ENCODE results near the gene KCNIP1. TPM values are rescaled to one million over a fixed set of nuclear protein-coding genes. Genes with fewer than 3 reads are reported as not detected.

The KCNIP1 gene
- polyA plus RNA-seq, 1 donor (not counting 4 experiments of a cell fraction or from before 2014, with no cell fraction given), result not detected

DNA sequence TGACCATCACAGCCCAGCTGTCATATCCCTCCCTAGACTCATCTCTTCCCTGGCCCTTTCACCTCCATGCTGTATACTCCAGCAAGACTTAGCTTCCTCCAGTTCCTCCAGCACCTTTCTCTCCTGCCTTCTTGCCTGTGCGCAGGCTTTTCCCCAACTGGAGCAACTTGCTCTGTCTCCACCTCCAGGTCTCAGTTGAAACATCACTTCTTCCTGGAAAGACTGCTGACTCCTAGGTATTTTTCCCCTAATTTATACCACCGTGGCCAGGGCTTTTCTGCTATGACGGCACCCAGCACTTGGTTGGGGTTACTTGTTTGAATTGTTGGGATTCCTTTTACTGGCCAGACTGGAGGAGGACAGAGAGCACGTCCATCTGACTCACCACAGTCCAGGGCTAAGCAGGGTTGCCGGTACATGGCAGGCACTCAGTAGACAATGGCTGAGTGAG, 67.5 kb downstream of the KCNIP1 start:
- no peak for FAIRE-seq
- H3K27ac ChIP-seq (ENCODE audit: control insufficient read depth, insufficient read depth, low read length), result no peak overlapping the region
- H3K4me2 ChIP-seq (ENCODE audit: control insufficient read depth, extremely low read depth, insufficient read depth, low read depth, low read length), result no peak overlapping the region
- H3K36me3 ChIP-seq (ENCODE audit: control insufficient read depth in 2 of 2, extremely low read depth in 1 of 2, insufficient read depth in 2 of 2, low read length in 2 of 2), result no peaks in the 10 kb centered on the region
- no peaks in the 10 kb centered on the region for H3K9me3 ChIP-seq (ENCODE audit: control insufficient read depth, low read depth, low read length)
- TF ChIP-seq EZH2 (IDR thresholded peaks at IDR 0.05; ENCODE audit: low read length), result no peak
- TF ChIP-seq, protein P1, sequence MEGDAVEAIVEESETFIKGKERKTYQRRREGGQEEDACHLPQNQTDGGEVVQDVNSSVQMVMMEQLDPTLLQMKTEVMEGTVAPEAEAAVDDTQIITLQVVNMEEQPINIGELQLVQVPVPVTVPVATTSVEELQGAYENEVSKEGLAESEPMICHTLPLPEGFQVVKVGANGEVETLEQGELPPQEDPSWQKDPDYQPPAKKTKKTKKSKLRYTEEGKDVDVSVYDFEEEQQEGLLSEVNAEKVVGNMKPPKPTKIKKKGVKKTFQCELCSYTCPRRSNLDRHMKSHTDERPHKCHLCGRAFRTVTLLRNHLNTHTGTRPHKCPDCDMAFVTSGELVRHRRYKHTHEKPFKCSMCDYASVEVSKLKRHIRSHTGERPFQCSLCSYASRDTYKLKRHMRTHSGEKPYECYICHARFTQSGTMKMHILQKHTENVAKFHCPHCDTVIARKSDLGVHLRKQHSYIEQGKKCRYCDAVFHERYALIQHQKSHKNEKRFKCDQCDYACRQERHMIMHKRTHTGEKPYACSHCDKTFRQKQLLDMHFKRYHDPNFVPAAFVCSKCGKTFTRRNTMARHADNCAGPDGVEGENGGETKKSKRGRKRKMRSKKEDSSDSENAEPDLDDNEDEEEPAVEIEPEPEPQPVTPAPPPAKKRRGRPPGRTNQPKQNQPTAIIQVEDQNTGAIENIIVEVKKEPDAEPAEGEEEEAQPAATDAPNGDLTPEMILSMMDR (optimal IDR thresholded peaks at IDR 0.05 in 1 of 3, IDR thresholded peaks at IDR 0.05 in 1 of 3, conservative IDR thresholded peaks at IDR 0.05 in 1 of 3; ENCODE audit: extremely low read depth in 1 of 3, insufficient read depth in 2 of 3, low read length in 3 of 3), result peak in 1 of 3 experiments; percentile 11
- DNase-seq (ENCODE audit: low read depth, low spot score), result no peak
- H2AFZ ChIP-seq (ENCODE audit: control insufficient read depth, low read length), result no peak overlapping the region
- H4K20me1 ChIP-seq (ENCODE audit: control insufficient read depth, extremely low read depth, insufficient read depth, low read length), result no peaks in the 10 kb centered on the region
- no peaks in the 10 kb centered on the region for H3K9me1 ChIP-seq (ENCODE audit: control insufficient read depth, extremely low read depth, insufficient read depth, low read length)
- H3K4me1 ChIP-seq (ENCODE audit: control insufficient read depth, extremely low read depth, insufficient read depth, low read length), result no peaks in the 10 kb centered on the region
- H3K4me3 ChIP-seq (ENCODE audit: control insufficient read depth in 2 of 3, extremely low read depth in 1 of 3, insufficient read depth in 2 of 3, low read depth in 1 of 3, low read length in 3 of 3), result no peak overlapping the region
- peaks cover 30% of the 10 kb centered on the region for H3K27me3 ChIP-seq (ENCODE audit: control insufficient read depth, extremely low read depth, insufficient read depth, low read length)
- dilution Hi-C loops (cut with MboI; ENCODE audit: extremely low pct_ligation_motif_present, low sequenced_read_pairs), result no loop called here
- no peak overlapping the region for H3K9ac ChIP-seq (ENCODE audit: control insufficient read depth, extremely low read depth, insufficient read depth, low read length)
- H3K79me2 ChIP-seq (ENCODE audit: control insufficient read depth, insufficient read depth, low read length), result no peaks in the 10 kb centered on the region

DNA sequence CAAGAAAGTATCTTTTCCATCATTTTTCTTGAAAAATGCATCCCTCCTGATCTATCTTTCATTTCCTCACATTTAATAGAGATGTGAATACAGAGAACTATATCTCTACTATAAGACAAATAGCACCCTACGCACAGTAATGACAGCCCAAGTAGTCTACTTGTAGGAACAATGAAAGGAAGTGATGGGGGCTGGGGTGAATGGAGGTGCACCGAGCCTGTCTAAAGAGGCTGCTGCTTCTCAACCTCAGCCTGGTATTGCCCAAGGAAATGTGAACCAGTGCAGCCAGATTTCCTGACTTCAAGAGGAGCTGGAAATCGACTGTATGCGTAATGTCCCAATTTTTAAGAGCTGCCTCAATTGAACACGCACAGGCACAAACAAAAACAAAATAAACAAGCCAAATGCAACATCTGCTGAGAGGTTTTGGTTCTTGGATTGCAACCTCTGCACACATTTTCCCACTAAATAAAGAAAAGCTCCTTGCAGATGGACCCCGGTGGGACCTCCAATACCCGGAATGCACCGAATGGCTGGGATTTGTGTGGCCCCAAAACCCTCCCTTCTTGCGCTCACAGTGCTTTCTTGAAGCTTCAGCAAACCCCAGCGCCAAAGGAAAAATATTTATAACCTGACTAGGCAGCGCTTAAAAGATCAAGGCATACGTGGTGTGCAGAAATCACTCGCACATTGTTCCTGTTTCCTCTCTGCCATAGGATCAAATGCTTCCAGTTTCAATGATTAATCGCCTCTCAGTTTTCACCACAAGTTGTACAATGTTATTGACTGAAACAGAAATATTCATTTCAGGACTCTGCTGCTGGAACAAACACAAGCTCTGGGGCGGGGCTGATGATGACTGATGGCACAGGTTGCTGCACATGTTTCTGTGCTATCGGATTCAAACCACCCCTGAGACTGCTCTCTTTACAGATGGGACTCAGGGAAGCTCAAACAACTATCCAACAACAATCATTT, 68.3 kb downstream of the KCNIP1 start:
- H3K27ac ChIP-seq (ENCODE audit: control insufficient read depth, insufficient read depth, low read length), result no peak overlapping the region
- TF ChIP-seq, protein P1 (optimal IDR thresholded peaks at IDR 0.05 in 1 of 3, IDR thresholded peaks at IDR 0.05 in 1 of 3, conservative IDR thresholded peaks at IDR 0.05 in 1 of 3; ENCODE audit: extremely low read depth in 1 of 3, insufficient read depth in 2 of 3, low read length in 3 of 3), result no peak
- no peak for TF ChIP-seq EZH2 (IDR thresholded peaks at IDR 0.05; ENCODE audit: low read length)
- H3K4me3 ChIP-seq (ENCODE audit: control insufficient read depth in 2 of 3, extremely low read depth in 1 of 3, insufficient read depth in 2 of 3, low read depth in 1 of 3, low read length in 3 of 3), result no peak overlapping the region
- H3K4me1 ChIP-seq (ENCODE audit: control insufficient read depth, extremely low read depth, insufficient read depth, low read length), result no peaks in the 10 kb centered on the region
- H3K4me2 ChIP-seq (ENCODE audit: control insufficient read depth, extremely low read depth, insufficient read depth, low read depth, low read length), result peak overlapping the region; percentile 9
- FAIRE-seq (no peak), DNase-seq (ENCODE audit: low read depth, low spot score) (no peak)
- H3K27me3 ChIP-seq (ENCODE audit: control insufficient read depth, extremely low read depth, insufficient read depth, low read length), result peaks cover 30% of the 10 kb centered on the region
- H3K36me3 ChIP-seq (ENCODE audit: control insufficient read depth in 2 of 2, extremely low read depth in 1 of 2, insufficient read depth in 2 of 2, low read length in 2 of 2), result no peaks in the 10 kb centered on the region
- no peaks in the 10 kb centered on the region for H3K9me1 ChIP-seq (ENCODE audit: control insufficient read depth, extremely low read depth, insufficient read depth, low read length)
- no peaks in the 10 kb centered on the region for H4K20me1 ChIP-seq (ENCODE audit: control insufficient read depth, extremely low read depth, insufficient read depth, low read length)
- no peaks in the 10 kb centered on the region for H3K79me2 ChIP-seq (ENCODE audit: control insufficient read depth, insufficient read depth, low read length)
- H3K9ac ChIP-seq (ENCODE audit: control insufficient read depth, extremely low read depth, insufficient read depth, low read length), result no peak overlapping the region
- no peak overlapping the region for H2AFZ ChIP-seq (ENCODE audit: control insufficient read depth, low read length)
- no peaks in the 10 kb centered on the region for H3K9me3 ChIP-seq (ENCODE audit: control insufficient read depth, low read depth, low read length)
- dilution Hi-C loops (cut with MboI; ENCODE audit: extremely low pct_ligation_motif_present, low sequenced_read_pairs), result no loop called here

Data from keratinocyte (primary cell).